HepG2 (cell line): ENCODE results near the gene CIITA. TPM values are rescaled to one million over a fixed set of nuclear protein-coding genes. Genes with fewer than 3 reads are reported as not detected.

Experiments used
- ATAC-seq: fragments of 200-7000 bp; cut with Tn5 transposase; 3 replicates; pipeline ENCODE4 v1.9.1; 2020; ENCODE audit warnings: mild to moderate bottlenecking, moderate library complexity
- BruUV-seq: library from RNA; stranded (reverse); fragments of 400-500 nt; replicated peaks from 2 replicates; lab custom pipeline; 2021; lab: Mats Ljungman, UMichigan
- CTCF ChIA-PET: fragments of 300-600 bp; formaldehyde crosslinking; extraction: SDS; loops from one replicate; lab custom pipeline; 2021; ENCODE audit warnings: low total read pairs, inconsistent platforms, low intra/inter-chr PET ratio; lab: Yijun Ruan, JAX
- POLR2A ChIA-PET: fragments of 350-600 bp; sonication (Branson Sonifier 250); formaldehyde crosslinking; loops from one replicate; lab custom pipeline; 2020; ENCODE audit warnings: antibody characterized with exemption, inconsistent platforms; lab: Yijun Ruan, JAX
- DNase-seq: peaks from one replicate; pipeline ENCODE4 v3.0.0-alpha.2; 2015; ENCODE audit warnings: low spot score
- FAIRE-seq: peaks from 3 replicates; lab custom pipeline; 2011; peaks lifted over from hg19 to GRCh38; lab: Jason Lieb, UNC
- H2AFZ ChIP-seq: one replicate; pipeline ENCODE4 v1.6.1; 2011; ENCODE audit warnings: low read length, inconsistent platforms
- H3K27ac ChIP-seq: fragments of 300-600 bp; 3 replicates; pipeline ENCODE4 v1.8.0; 2011; ENCODE audit warnings: mixed run types, mild to moderate bottlenecking, mixed read lengths, low read length, inconsistent platforms; ENCODE audit not compliant: insufficient read depth; ENCODE audit errors: extremely low read length
- H3K27me3 ChIP-seq, 2 experiments: fragments of 200-600 bp in 1 of 2; 2 replicates in 1 of 2; 3 replicates in 1 of 2; pipeline versions ENCODE4 v1.6.0 to v1.8.0; 2011; ENCODE audit warnings: low read length in 2 of 2, mild to moderate bottlenecking in 2 of 2, moderate library complexity in 2 of 2, inconsistent platforms in 1 of 2; ENCODE audit not compliant: insufficient read depth in 2 of 2, control insufficient read depth in 1 of 2
- H3K36me3 ChIP-seq, 2 experiments: fragments of 200-600 bp in 1 of 2; replicated peaks in 1 of 2; 2 replicates in 1 of 2; 3 replicates in 1 of 2; pipeline versions ENCODE4 v1.5.1 to v1.8.0; 2011; ENCODE audit warnings: low read length in 2 of 2, inconsistent platforms in 1 of 2; ENCODE audit not compliant: insufficient read depth in 2 of 2, control insufficient read depth in 1 of 2
- H3K4me1 ChIP-seq: 2 replicates; pipeline ENCODE4 v1.5.1; 2012; ENCODE audit warnings: low read length, inconsistent platforms; ENCODE audit not compliant: insufficient read depth
- H3K4me2 ChIP-seq: 2 replicates; pipeline ENCODE4 v1.6.0; 2011; ENCODE audit warnings: low read depth, low read length, inconsistent platforms
- H3K4me3 ChIP-seq, 3 experiments: fragments of 200-600 bp in 1 of 3; sonication (generic), shearing (Covaris generic) in 1 of 3; replicated peaks in 1 of 3; 2 replicates each; pipeline ENCODE4 v1.5.1; 2011 to 2016; ENCODE audit warnings: low read length in 3 of 3, inconsistent platforms in 2 of 3, low read depth in 2 of 3, mild to moderate bottlenecking in 2 of 3, control low read depth in 1 of 3, mixed read lengths in 1 of 3; ENCODE audit not compliant: insufficient read depth in 1 of 3
- H3K79me2 ChIP-seq: one replicate; pipeline ENCODE4 v1.6.1; 2011; ENCODE audit warnings: low read length, inconsistent platforms; ENCODE audit not compliant: insufficient read depth
- H3K9ac ChIP-seq: 2 replicates; pipeline ENCODE4 v1.6.0; 2011; ENCODE audit warnings: mild to moderate bottlenecking, low read depth, low read length, inconsistent platforms; ENCODE audit not compliant: insufficient read depth
- H3K9me3 ChIP-seq: 2 replicates; pipeline ENCODE4 v1.5.1; 2012; ENCODE audit warnings: mild to moderate bottlenecking, low read length
- H4K20me1 ChIP-seq: 2 replicates; pipeline ENCODE4 v1.6.0; 2011; ENCODE audit warnings: inconsistent platforms, mild to moderate bottlenecking, low read length, moderate library complexity; ENCODE audit not compliant: insufficient read depth
- ATF4 ChIP-seq, 2 experiments: fragments of 450-650 bp in 1 of 2; sonication (generic) in 1 of 2; formaldehyde crosslinking; IDR thresholded peaks; 2 replicates each; pipeline versions ENCODE4 v1.5.0 to v1.8.0; 2020 to 2022; ENCODE audit warnings: mild to moderate bottlenecking in 1 of 2, missing genetic modification reagents in 1 of 2
- CREB1 ChIP-seq, 2 experiments: fragments of 450-650 bp in 1 of 2; IDR thresholded peaks; 2 replicates each; pipeline ENCODE4 v1.6.1; 2016 to 2017; ENCODE audit warnings: control low read depth in 1 of 2, mild to moderate bottlenecking in 1 of 2, missing compliant biosample characterization in 1 of 2, missing genetic modification characterization in 1 of 2
- DRAP1 ChIP-seq: IDR thresholded peaks from 2 replicates; pipeline ENCODE4 v1.6.1; 2016; ENCODE audit warnings: missing genetic modification reagents, missing compliant biosample characterization
- ETS1 ChIP-seq: sonication (generic); formaldehyde crosslinking; IDR thresholded peaks from 2 replicates; pipeline ENCODE4 v1.4.0; 2020; ENCODE audit warnings: missing genetic modification reagents
- ETV5 ChIP-seq: IDR thresholded peaks from 2 replicates; pipeline ENCODE4 v1.6.1; 2018; ENCODE audit warnings: missing biosample characterization, missing genetic modification reagents, inconsistent platforms, borderline replicate concordance
- FOXP1 ChIP-seq, 2 experiments: fragments of 450-650 bp in 1 of 2; IDR thresholded peaks; 2 replicates each; pipeline ENCODE4 v1.6.1; 2017 to 2018; ENCODE audit warnings: antibody characterized with exemption in 1 of 2
- HBP1 ChIP-seq: IDR thresholded peaks from 2 replicates; pipeline ENCODE4 v1.6.1; 2016; ENCODE audit warnings: low read depth, control low read depth
- HNRNPUL1 ChIP-seq: fragments of 200-400 bp; formaldehyde crosslinking; IDR thresholded peaks from 2 replicates; pipeline ENCODE4 v1.6.1; 2017; ENCODE audit warnings: low read depth, mild to moderate bottlenecking, low read length, moderate library complexity
- ISL2 ChIP-seq: sonication (generic); formaldehyde crosslinking; IDR thresholded peaks from 2 replicates; pipeline ENCODE4 v1.5.0; 2020; ENCODE audit warnings: missing genetic modification reagents
- KDM6A ChIP-seq: IDR thresholded peaks from 2 replicates; pipeline ENCODE4 v1.6.1; 2016; ENCODE audit warnings: low read depth
- MIER2 ChIP-seq: IDR thresholded peaks from 2 replicates; pipeline ENCODE4 v1.6.1; 2016; ENCODE audit warnings: missing biosample characterization, missing genetic modification reagents
- MYNN ChIP-seq: sonication (generic); formaldehyde crosslinking; IDR thresholded peaks from 2 replicates; pipeline ENCODE4 v1.4.0; 2020; ENCODE audit warnings: mild to moderate bottlenecking, low read depth, missing genetic modification reagents
- SALL1 ChIP-seq: sonication (generic); formaldehyde crosslinking; IDR thresholded peaks from 2 replicates; pipeline ENCODE4 v1.8.0; 2022; ENCODE audit warnings: mild to moderate bottlenecking, missing genetic modification reagents
- ZBTB25 ChIP-seq: IDR thresholded peaks from 2 replicates; pipeline ENCODE4 v1.6.1; 2018; ENCODE audit warnings: missing genetic modification reagents
- ZBTB37 ChIP-seq: sonication (generic); formaldehyde crosslinking; IDR thresholded peaks from 2 replicates; pipeline ENCODE4 v1.4.0; 2020; ENCODE audit warnings: mild to moderate bottlenecking, missing genetic modification reagents
- ZNF232 ChIP-seq: sonication (generic); formaldehyde crosslinking; IDR thresholded peaks from 2 replicates; pipeline ENCODE4 v1.4.0; 2020; ENCODE audit warnings: missing genetic modification reagents, borderline replicate concordance
- ZNF383 ChIP-seq: sonication (generic); formaldehyde crosslinking; IDR thresholded peaks from 2 replicates; pipeline ENCODE4 v1.4.0; 2020; ENCODE audit warnings: missing genetic modification reagents, mild to moderate bottlenecking, borderline replicate concordance
- ZNF580 ChIP-seq: IDR thresholded peaks from 2 replicates; pipeline ENCODE4 v1.6.1; 2016; ENCODE audit warnings: low read depth, borderline replicate concordance
- ZNF761 ChIP-seq: sonication (generic); formaldehyde crosslinking; conservative IDR thresholded peaks from 2 replicates; pipeline ENCODE4 v1.4.0; 2020; ENCODE audit warnings: mild to moderate bottlenecking, missing genetic modification reagents
- whole genome bisulfite sequencing: methylation state at CpG from one replicate; pipeline ENCODE4 v1.1.6; 2017; ENCODE audit warnings: low lambda C conversion rate; 5-methylcytosine and 5-hydroxymethylcytosine counted together
- in situ Hi-C: cut with HindIII; loops from 2 replicates; pipeline ENCODE4 v1.10.0; 2017; ENCODE audit warnings: low pct_unique_long_range_greater_than_20kb; ENCODE audit not compliant: extremely low pct_ligation_motif_present
- intact Hi-C: fragments of 100-400 bp; cut with micrococcal nuclease; formaldehyde crosslinking; loops from one replicate; pipeline ENCODE4 v1.10.0; 2022; ENCODE audit not compliant: unreplicated experiment
- polyA plus RNA-seq, 8 experiments: library from polyadenylated mRNA; depleted of rRNA in 3 of 8; stranded (reverse) in 7 of 8; unstranded in 1 of 8; fragments of >200 nt; fragmentation: Illumina TruSeq in 4 of 8; extraction: Trizol in 4 of 8; gene quantifications; 2 replicates each; pipeline versions ENCODE4 v1.2.1 to v1.2.3, GENCODE V29; 2011 to 2016; ENCODE audit warnings: low read depth in 4 of 8, missing spikeins in 1 of 8, mixed read lengths in 1 of 8; ENCODE audit not compliant: insufficient read depth in 1 of 8
- total RNA-seq, 5 experiments: library from RNA; depleted of rRNA; stranded (reverse); fragments of >200 nt; fragmentation: Illumina TruSeq; extraction: Trizol; gene quantifications; 2 replicates each; pipeline ENCODE4 v1.2.3, GENCODE V29; 2016; ENCODE audit warnings: low read depth in 1 of 5

CIITA gene
- total and polyA plus RNA-seq, 2 of the 13 experiments (the other 11 are each of a cell fraction or from before 2014, with no cell fraction given) = 0.08 to 0.09 TPM

- in situ Hi-C loops (no loop called here), intact Hi-C loops (no loop called here)
- POLR2A ChIA-PET = no interaction called here
- no TSS peak for BruUV-seq
- ATAC-seq = 0 out of 3 replicates have a peak, but pooled peaks have one; percentile 28
- no peak overlapping the region for H3K27ac ChIP-seq
- no peak overlapping the region for H3K4me3 ChIP-seq
- FAIRE-seq = peak; percentile 85
- H3K36me3 ChIP-seq = no peaks in the 10 kb centered on the region
- peaks cover 0 to 12% of the 10 kb centered on the region in 2 experiments; a peak in 2 of 5 replicates for H3K27me3 ChIP-seq
- H3K9ac ChIP-seq = no peak overlapping the region
- no peak for DNase-seq
- WGBS = 2% methylated on average over 4 of the region's 4 CpGs
- H3K4me2 ChIP-seq = no peak overlapping the region
- H3K4me1 ChIP-seq = peaks cover 6% of the 10 kb centered on the region; the same call in 1 of the 2 replicates
- no peak overlapping the region for H2AFZ ChIP-seq
- no peaks in the 10 kb centered on the region for H4K20me1 ChIP-seq
- H3K79me2 ChIP-seq = no peaks in the 10 kb centered on the region
- CTCF ChIA-PET = no interaction called here
- H3K9me3 ChIP-seq = no peaks in the 10 kb centered on the region
- TF ChIP-seq ETV5 (CRISPR knock-in tag) (no peak), ZNF383 (no peak), MIER2 (no peak), CREB1 (IDR thresholded peaks at IDR 0.05) (no peak), CREB1 (CRISPR knock-in tag; IDR thresholded peaks at IDR 0.05) (no peak), MYNN (CRISPR knock-in tag) (no peak), SALL1 (CRISPR knock-in tag) (no peak), ATF4 (CRISPR knock-in tag; IDR thresholded peaks at IDR 0.05) (peak in 1 of 2 experiments; percentile 43; a peak in 1 of 4 replicates), ISL2 (CRISPR knock-in tag) (no peak), HBP1 (CRISPR knock-in tag) (no peak), DRAP1 (CRISPR knock-in tag) (no peak), ZBTB37 (peak; percentile 92; the same call in 1 of the 2 replicates), KDM6A (no peak), HNRNPUL1 (no peak), ZNF232 (no peak), ZNF580 (CRISPR knock-in tag) (no peak), FOXP1 (IDR thresholded peaks at IDR 0.05) (no peak), FOXP1 (CRISPR knock-in tag; IDR thresholded peaks at IDR 0.05) (peak; percentile 52), ZBTB25 (CRISPR knock-in tag) (no peak), ZNF761 (CRISPR knock-in tag) (no peak), ETS1 (CRISPR knock-in tag) (no peak)
Observed at GRCh38 chr16:10850478-10850850, 26.5 kb upstream of the CIITA start.
